ENCODE measurements around the gene ZYG11B. TPM values are rescaled to one million over a fixed set of nuclear protein-coding genes. Genes with fewer than 3 reads are reported as not detected.

The ZYG11B gene
- total and polyA plus RNA-seq, 9 of the 15 experiments (the other 6 are each of a cell fraction or from before 2014, with no cell fraction given) = 4.9 to 22.2 (median 12.2) TPM

- TF ChIP-seq NFE2L1 (tag; IDR thresholded peaks at IDR 0.05; ENCODE audit: borderline replicate concordance, low read depth) = no peak
- peak; percentile 12 for TF ChIP-seq SAP30 (IDR thresholded peaks at IDR 0.05; ENCODE audit: borderline replicate concordance, insufficient read depth, low read depth, low read length, poor library complexity, severe bottlenecking)
- no peak for TF ChIP-seq SMARCB1 (IDR thresholded peaks at IDR 0.05; ENCODE audit: insufficient read length, low read depth)
- no peak for TF ChIP-seq SREBF2 (CRISPR knock-in tag; IDR thresholded peaks at IDR 0.05)
- TF ChIP-seq ZSCAN32 (CRISPR knock-in tag; IDR thresholded peaks at IDR 0.05) = no peak
- TF ChIP-seq ZNF3 (CRISPR knock-in tag; IDR thresholded peaks at IDR 0.05) = no peak
- no peak for TF ChIP-seq SLC30A9 (CRISPR knock-in tag; IDR thresholded peaks at IDR 0.05)
- TF ChIP-seq SMARCA5 (IDR thresholded peaks at IDR 0.05) = no peak; the same call in 1 of the 2 replicates
- TF ChIP-seq ZNF589 (CRISPR knock-in tag; IDR thresholded peaks at IDR 0.05; ENCODE audit: low read depth) = no peak
- TF ChIP-seq, protein P1, sequence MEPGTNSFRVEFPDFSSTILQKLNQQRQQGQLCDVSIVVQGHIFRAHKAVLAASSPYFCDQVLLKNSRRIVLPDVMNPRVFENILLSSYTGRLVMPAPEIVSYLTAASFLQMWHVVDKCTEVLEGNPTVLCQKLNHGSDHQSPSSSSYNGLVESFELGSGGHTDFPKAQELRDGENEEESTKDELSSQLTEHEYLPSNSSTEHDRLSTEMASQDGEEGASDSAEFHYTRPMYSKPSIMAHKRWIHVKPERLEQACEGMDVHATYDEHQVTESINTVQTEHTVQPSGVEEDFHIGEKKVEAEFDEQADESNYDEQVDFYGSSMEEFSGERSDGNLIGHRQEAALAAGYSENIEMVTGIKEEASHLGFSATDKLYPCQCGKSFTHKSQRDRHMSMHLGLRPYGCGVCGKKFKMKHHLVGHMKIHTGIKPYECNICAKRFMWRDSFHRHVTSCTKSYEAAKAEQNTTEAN (CRISPR knock-in tag; IDR thresholded peaks at IDR 0.05) = no peak
- TF ChIP-seq SPI1 (IDR thresholded peaks at IDR 0.05; ENCODE audit: borderline replicate concordance, low read depth, low read length) = peak; percentile 43; the same call in 1 of the 2 replicates
- no peak for TF ChIP-seq SRSF1 (IDR thresholded peaks at IDR 0.05; ENCODE audit: low read depth, low read length)
- no peak for TF ChIP-seq TAF9B (IDR thresholded peaks at IDR 0.05; ENCODE audit: partially characterized antibody)
- peak; percentile 61; the same call in 1 of the 2 replicates for TF ChIP-seq MYC (IDR thresholded peaks at IDR 0.05; ENCODE audit: low read depth, low read length)
- no peak for TF ChIP-seq MYC (CRISPR knock-in tag; IDR thresholded peaks at IDR 0.05; ENCODE audit: borderline replicate concordance, low read depth)
- TF ChIP-seq CBX1 (IDR thresholded peaks at IDR 0.05; ENCODE audit: low read depth) = no peak
- TF ChIP-seq, protein P2, sequence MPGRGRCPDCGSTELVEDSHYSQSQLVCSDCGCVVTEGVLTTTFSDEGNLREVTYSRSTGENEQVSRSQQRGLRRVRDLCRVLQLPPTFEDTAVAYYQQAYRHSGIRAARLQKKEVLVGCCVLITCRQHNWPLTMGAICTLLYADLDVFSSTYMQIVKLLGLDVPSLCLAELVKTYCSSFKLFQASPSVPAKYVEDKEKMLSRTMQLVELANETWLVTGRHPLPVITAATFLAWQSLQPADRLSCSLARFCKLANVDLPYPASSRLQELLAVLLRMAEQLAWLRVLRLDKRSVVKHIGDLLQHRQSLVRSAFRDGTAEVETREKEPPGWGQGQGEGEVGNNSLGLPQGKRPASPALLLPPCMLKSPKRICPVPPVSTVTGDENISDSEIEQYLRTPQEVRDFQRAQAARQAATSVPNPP (IDR thresholded peaks at IDR 0.05; ENCODE audit: borderline replicate concordance, insufficient read depth, insufficient read length) = no peak
- TF ChIP-seq ZFX (CRISPR knock-in tag; IDR thresholded peaks at IDR 0.05) = no peak
- no peak for TF ChIP-seq TAF1 (IDR thresholded peaks at IDR 0.05; ENCODE audit: control insufficient read depth, extremely low read depth, insufficient read depth, low read length, severe bottlenecking)
- TF ChIP-seq, protein P3, sequence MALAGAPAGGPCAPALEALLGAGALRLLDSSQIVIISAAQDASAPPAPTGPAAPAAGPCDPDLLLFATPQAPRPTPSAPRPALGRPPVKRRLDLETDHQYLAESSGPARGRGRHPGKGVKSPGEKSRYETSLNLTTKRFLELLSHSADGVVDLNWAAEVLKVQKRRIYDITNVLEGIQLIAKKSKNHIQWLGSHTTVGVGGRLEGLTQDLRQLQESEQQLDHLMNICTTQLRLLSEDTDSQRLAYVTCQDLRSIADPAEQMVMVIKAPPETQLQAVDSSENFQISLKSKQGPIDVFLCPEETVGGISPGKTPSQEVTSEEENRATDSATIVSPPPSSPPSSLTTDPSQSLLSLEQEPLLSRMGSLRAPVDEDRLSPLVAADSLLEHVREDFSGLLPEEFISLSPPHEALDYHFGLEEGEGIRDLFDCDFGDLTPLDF (CRISPR knock-in tag; IDR thresholded peaks at IDR 0.05) = no peak
- TF ChIP-seq RBM34 (IDR thresholded peaks at IDR 0.05; ENCODE audit: borderline replicate concordance, insufficient read depth, low read length) = no peak
- TF ChIP-seq, protein P4, sequence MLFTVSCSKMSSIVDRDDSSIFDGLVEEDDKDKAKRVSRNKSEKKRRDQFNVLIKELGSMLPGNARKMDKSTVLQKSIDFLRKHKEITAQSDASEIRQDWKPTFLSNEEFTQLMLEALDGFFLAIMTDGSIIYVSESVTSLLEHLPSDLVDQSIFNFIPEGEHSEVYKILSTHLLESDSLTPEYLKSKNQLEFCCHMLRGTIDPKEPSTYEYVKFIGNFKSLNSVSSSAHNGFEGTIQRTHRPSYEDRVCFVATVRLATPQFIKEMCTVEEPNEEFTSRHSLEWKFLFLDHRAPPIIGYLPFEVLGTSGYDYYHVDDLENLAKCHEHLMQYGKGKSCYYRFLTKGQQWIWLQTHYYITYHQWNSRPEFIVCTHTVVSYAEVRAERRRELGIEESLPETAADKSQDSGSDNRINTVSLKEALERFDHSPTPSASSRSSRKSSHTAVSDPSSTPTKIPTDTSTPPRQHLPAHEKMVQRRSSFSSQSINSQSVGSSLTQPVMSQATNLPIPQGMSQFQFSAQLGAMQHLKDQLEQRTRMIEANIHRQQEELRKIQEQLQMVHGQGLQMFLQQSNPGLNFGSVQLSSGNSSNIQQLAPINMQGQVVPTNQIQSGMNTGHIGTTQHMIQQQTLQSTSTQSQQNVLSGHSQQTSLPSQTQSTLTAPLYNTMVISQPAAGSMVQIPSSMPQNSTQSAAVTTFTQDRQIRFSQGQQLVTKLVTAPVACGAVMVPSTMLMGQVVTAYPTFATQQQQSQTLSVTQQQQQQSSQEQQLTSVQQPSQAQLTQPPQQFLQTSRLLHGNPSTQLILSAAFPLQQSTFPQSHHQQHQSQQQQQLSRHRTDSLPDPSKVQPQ (CRISPR knock-in tag; IDR thresholded peaks at IDR 0.05; ENCODE audit: borderline replicate concordance) = no peak
- TF ChIP-seq SMC3 (conservative IDR thresholded peaks at IDR 0.05; ENCODE audit: insufficient read depth, low read depth, low read length) = no peak
These were observed 897 bp downstream of the ZYG11B start (continued) for GRCh38 chr1:52727114-52727586.

Measured in K562 (cell line).